Naive thymus-derived CD8-positive, alpha-beta T cell (primary cell): Measurements from ENCODE around the gene CD72. TPM values are rescaled to one million over a fixed set of nuclear protein-coding genes. Genes with fewer than 3 reads are reported as not detected.
"Not testable (repeated sequence)": the region's sequence is repeated elsewhere in the genome, so short reads cannot be mapped to it uniquely, and the experiment has no call there.

Source experiments
- ATAC-seq, 2 donors: fragments of 150-1000 bp; cut with Tn5 transposase in 1 of 2; sonication (Bioruptor Pico), chemical (Tn5 transposase) in 1 of 2; 1 replicate in 1 of 2; 2 replicates in 1 of 2; pipeline ENCODE4 v1.10.0; 2021; ENCODE audit warnings: mild to moderate bottlenecking in 2 of 2, moderate library complexity in 2 of 2
- POLR2A ChIA-PET: fragments of 350-600 bp; sonication (Branson Sonifier 250); formaldehyde crosslinking; loops from one replicate; lab custom pipeline; 2021; ENCODE audit warnings: antibody characterized with exemption; lab: Charles Lee
- DNase-seq, 10 donors: peaks; one replicate each; pipeline versions ENCODE4 v3.0.0 to v3.0.0-alpha.2; 2020 to 2022
- H3K27ac Mint-ChIP-seq, 10 donors: one replicate each; pipeline ENCODE4 v1.8.0; 2020 to 2022; ENCODE audit warnings: mild to moderate bottlenecking in 10 of 10, mixed read lengths in 10 of 10, moderate library complexity in 4 of 10, inconsistent platforms in 1 of 10
- H3K27me3 Mint-ChIP-seq, 5 donors: one replicate each; pipeline ENCODE4 v1.8.0; 2021 to 2022; ENCODE audit warnings: mixed read lengths in 5 of 5
- H3K36me3 Mint-ChIP-seq, 3 donors: one replicate each; pipeline ENCODE4 v1.8.0; 2020 to 2022; ENCODE audit warnings: mixed read lengths in 3 of 3, mild to moderate bottlenecking in 2 of 3, inconsistent platforms in 1 of 3
- H3K4me1 Mint-ChIP-seq, 4 donors: one replicate each; pipeline ENCODE4 v1.8.0; 2021 to 2022; ENCODE audit warnings: mixed read lengths in 4 of 4
- H3K4me3 Mint-ChIP-seq, 10 donors: one replicate each; pipeline ENCODE4 v1.8.0; 2020 to 2022; ENCODE audit warnings: mild to moderate bottlenecking in 10 of 10, mixed read lengths in 10 of 10, moderate library complexity in 6 of 10, inconsistent platforms in 1 of 10
- H3K9me3 Mint-ChIP-seq, 9 donors: one replicate each; pipeline ENCODE4 v1.8.0; 2020 to 2022; ENCODE audit warnings: mixed read lengths in 9 of 9, mild to moderate bottlenecking in 3 of 9, inconsistent platforms in 1 of 9, moderate library complexity in 1 of 9
- polyA plus RNA-seq, 3 donors: library from polyadenylated mRNA; unstranded; fragments of 300-500 nt; fragmentation: Illumina TruSeq; gene quantifications; one replicate each; pipeline ENCODE4 v1.2.3, GENCODE V29; 2021
- total RNA-seq, 8 experiments: library from RNA in 2 of 8; stranded (reverse) in 2 of 8; gene quantifications; one replicate each; pipeline ENCODE4 v1.2.3 and lab custom pipeline; 2021 to 2026

Gene CD72
- total and polyA plus RNA-seq, 5 experiments from 2014 or later: 0.80 to 8.0 (median 1.5) TPM

DNA sequence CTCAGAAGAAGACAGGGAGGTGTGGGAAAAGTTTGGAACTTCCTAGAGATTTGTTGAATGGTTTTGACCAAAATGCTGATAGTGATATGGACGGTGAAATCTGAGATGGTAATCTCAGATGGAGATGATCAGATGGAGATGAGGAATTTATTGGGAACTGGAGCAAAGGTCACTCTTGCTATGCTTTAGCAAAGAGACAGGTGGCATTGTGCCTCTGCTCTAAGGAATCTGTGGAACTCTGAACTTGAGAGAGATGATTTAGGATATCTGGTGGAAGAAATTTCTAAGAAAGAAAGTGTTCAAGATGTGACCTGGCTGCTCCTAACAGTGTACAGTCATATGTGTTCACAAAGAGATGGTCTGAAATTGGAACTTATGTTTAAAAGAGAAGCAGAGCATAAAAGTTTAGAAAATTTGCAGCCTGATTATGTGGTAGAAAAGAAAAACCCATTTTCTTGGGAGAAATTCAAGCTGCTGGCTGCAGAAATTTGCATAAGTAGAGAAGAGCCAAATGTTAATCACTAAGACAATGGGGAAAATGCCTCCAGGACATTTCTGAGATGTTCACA is 38.5 kb downstream of the CD72 start:
- ATAC-seq, POLR2A ChIA-PET, H3K4me1 Mint-ChIP-seq, H3K4me3 Mint-ChIP-seq, H3K27ac Mint-ChIP-seq, DNase-seq, H3K27me3 Mint-ChIP-seq: not testable (repeated sequence)
- peaks cover 13 to 35% (median 18%) of the 10 kb centered on the region in 3 donors for H3K36me3 Mint-ChIP-seq
- H3K9me3 Mint-ChIP-seq: peaks cover 0 to 25% (median 15%) of the 10 kb centered on the region in 9 donors

- H3K9me3 Mint-ChIP-seq: peaks cover 0 to 25% (median 15%) of the 10 kb centered on the region in 9 donors
- no peak overlapping the region for H3K4me3 Mint-ChIP-seq
- H3K27me3 Mint-ChIP-seq: peaks cover 0 to 5% (median 0%) of the 10 kb centered on the region in 5 donors
- POLR2A ChIA-PET: no interaction called here
- DNase-seq: no peak
- peaks cover 13 to 32% (median 18%) of the 10 kb centered on the region in 3 donors for H3K36me3 Mint-ChIP-seq
- H3K27ac Mint-ChIP-seq: no peak overlapping the region
- ATAC-seq: no peak
- peaks cover 0 to 2% (median 0%) of the 10 kb centered on the region in 4 donors for H3K4me1 Mint-ChIP-seq
These were observed 39.1 kb downstream of the CD72 start for GRCh38 chr9:35579130-35579529.

DNA sequence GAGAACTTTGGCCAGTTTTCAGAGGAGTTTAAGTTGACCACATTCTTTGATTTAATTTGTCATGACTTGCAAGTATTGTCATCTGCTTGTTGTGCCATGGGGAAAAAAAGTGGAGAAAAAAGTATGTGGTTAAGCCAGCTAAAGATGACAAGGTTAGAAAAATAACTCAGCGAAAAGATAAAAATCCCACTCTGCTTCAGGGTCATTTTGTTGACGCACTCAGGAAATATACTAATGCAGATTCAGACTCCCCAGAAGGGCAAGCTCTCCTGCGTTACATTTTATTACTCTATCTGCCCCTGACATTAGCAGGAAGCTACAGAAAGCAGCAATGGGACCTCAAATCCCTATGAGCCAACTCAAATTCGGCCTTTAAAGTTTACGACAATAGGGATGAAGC is 40.7 kb downstream of the CD72 start:
- peaks cover 0 to 2% (median 0%) of the 10 kb centered on the region in 4 donors for H3K4me1 Mint-ChIP-seq
- H3K36me3 Mint-ChIP-seq: peaks cover 11 to 32% (median 18%) of the 10 kb centered on the region in 3 donors
- POLR2A ChIA-PET: no interaction called here
- H3K27me3 Mint-ChIP-seq: peaks cover 0 to 5% (median 0%) of the 10 kb centered on the region in 5 donors
- no peak for ATAC-seq
- H3K4me3 Mint-ChIP-seq: no peak overlapping the region
- peaks cover 0 to 25% (median 15%) of the 10 kb centered on the region in 9 donors for H3K9me3 Mint-ChIP-seq
- H3K27ac Mint-ChIP-seq: no peak overlapping the region
- DNase-seq: no peak

GRCh38 chr9:35575478-35575877 is 42.7 kb downstream of the CD72 start:
- POLR2A ChIA-PET: no interaction called here
- no peak for ATAC-seq
- no peak overlapping the region for H3K27ac Mint-ChIP-seq

GRCh38 chr9:35574578-35575122 is 43.6 kb downstream of the CD72 start:
- POLR2A ChIA-PET: no interaction called here
- Mint-ChIP-seq H3K27me3 (peaks cover 0 to 3% (median 0%) of the 10 kb centered on the region in 5 donors), H3K4me1 (peaks cover 3 to 15% (median 7%) of the 10 kb centered on the region in 4 donors), H3K4me3 (no peak overlapping the region), H3K36me3 (peaks cover under 1 to 9% (median 5%) of the 10 kb centered on the region in 3 donors), H3K27ac (no peak overlapping the region), H3K9me3 (peaks cover 0 to 7% (median 4%) of the 10 kb centered on the region in 9 donors)
- ATAC-seq (no peak), DNase-seq (no peak)

More at GRCh38 chr9:35575478-35575877, 42.7 kb downstream of the CD72 start:
- peaks cover 0 to 8% (median 7%) of the 10 kb centered on the region in 4 donors for H3K4me1 Mint-ChIP-seq
- peaks cover 0 to 5% (median 0%) of the 10 kb centered on the region in 5 donors for H3K27me3 Mint-ChIP-seq
- H3K4me3 Mint-ChIP-seq: no peak overlapping the region
- peaks cover 4 to 15% (median 10%) of the 10 kb centered on the region in 3 donors for H3K36me3 Mint-ChIP-seq
- DNase-seq: no peak
- peaks cover 0 to 13% (median 10%) of the 10 kb centered on the region in 9 donors for H3K9me3 Mint-ChIP-seq

GRCh38 chr9:35570709-35571504 is 47.3 kb downstream of the CD72 start:
- Mint-ChIP-seq H3K27me3 (no peaks in the 10 kb centered on the region), H3K27ac (peak overlapping the region in 8 of 10 donors; percentile 5 to 75 (median 38)), H3K4me1 (peaks cover 6 to 22% (median 8%) of the 10 kb centered on the region in 4 donors), H3K36me3 (no peaks in the 10 kb centered on the region), H3K4me3 (no peak overlapping the region), H3K9me3 (no peaks in the 10 kb centered on the region)
- DNase-seq: no peak
- POLR2A ChIA-PET: no interaction called here
- no peak for ATAC-seq

- DNase-seq (no peak), ATAC-seq (no peak)
- Mint-ChIP-seq H3K27ac (no peak overlapping the region), H3K9me3 (no peaks in the 10 kb centered on the region), H3K4me1 (peaks cover 7 to 22% (median 8%) of the 10 kb centered on the region in 4 donors), H3K27me3 (no peaks in the 10 kb centered on the region), H3K36me3 (peaks cover 0 to 2% (median 0%) of the 10 kb centered on the region in 3 donors), H3K4me3 (no peak overlapping the region)
- POLR2A ChIA-PET: no interaction called here
These were observed 49.0 kb downstream of the CD72 start for GRCh38 chr9:35569206-35569605.

GRCh38 chr9:35568196-35568595 is 50.0 kb downstream of the CD72 start:
- POLR2A ChIA-PET: no interaction called here
- peaks cover 8 to 22% (median 9%) of the 10 kb centered on the region in 4 donors for H3K4me1 Mint-ChIP-seq
- no peaks in the 10 kb centered on the region for H3K27me3 Mint-ChIP-seq
- no peak overlapping the region for H3K27ac Mint-ChIP-seq
- DNase-seq: no peak
- no peak overlapping the region for H3K4me3 Mint-ChIP-seq
- peaks cover 0 to 2% (median 0%) of the 10 kb centered on the region in 3 donors for H3K36me3 Mint-ChIP-seq
- no peaks in the 10 kb centered on the region for H3K9me3 Mint-ChIP-seq
- no peak for ATAC-seq

GRCh38 chr9:35566417-35566816 is 51.8 kb downstream of the CD72 start:
- DNase-seq: no peak
- H3K36me3 Mint-ChIP-seq: peaks cover 0 to 4% (median 0%) of the 10 kb centered on the region in 3 donors
- H3K9me3 Mint-ChIP-seq: no peaks in the 10 kb centered on the region
- no peak for ATAC-seq
- H3K27me3 Mint-ChIP-seq: no peaks in the 10 kb centered on the region
- H3K4me1 Mint-ChIP-seq: peaks cover 8 to 22% (median 10%) of the 10 kb centered on the region in 4 donors
- POLR2A ChIA-PET: no interaction called here
- H3K27ac Mint-ChIP-seq: no peak overlapping the region
- H3K4me3 Mint-ChIP-seq: no peak overlapping the region

- Mint-ChIP-seq H3K4me3 (no peak overlapping the region), H3K9me3 (no peaks in the 10 kb centered on the region), H3K27me3 (no peaks in the 10 kb centered on the region), H3K4me1 (peaks cover 0 to 8% (median 4%) of the 10 kb centered on the region in 4 donors), H3K27ac (no peak overlapping the region), H3K36me3 (peaks cover 0 to 4% (median 0%) of the 10 kb centered on the region in 3 donors)
- ATAC-seq (no peak), DNase-seq (no peak)
- POLR2A ChIA-PET: no interaction called here
These were observed 53.6 kb downstream of the CD72 start for GRCh38 chr9:35564658-35565061.

DNA sequence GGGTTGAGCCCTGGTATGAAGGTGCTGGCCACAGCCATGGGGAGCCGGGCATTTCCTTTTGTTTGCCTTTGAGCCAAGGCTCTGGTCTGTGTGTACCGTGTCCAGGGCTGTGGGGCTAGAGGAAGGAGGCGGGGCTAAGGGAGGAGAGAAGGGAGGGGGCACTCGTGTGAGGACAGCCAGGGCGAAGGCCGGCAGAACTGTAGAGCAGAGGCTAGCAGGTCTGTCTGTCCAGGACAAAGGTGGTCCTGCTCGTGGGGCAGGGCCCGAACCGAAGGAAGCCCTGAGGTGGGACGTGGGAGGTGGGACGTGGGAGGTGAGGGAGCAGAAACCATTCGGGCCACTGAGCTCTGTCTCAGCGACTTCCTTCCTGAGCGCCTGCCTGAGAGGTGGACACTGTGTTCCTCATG is 54.4 kb downstream of the CD72 start:
- H3K4me1 Mint-ChIP-seq: peaks cover 0 to 7% (median 0%) of the 10 kb centered on the region in 4 donors
- H3K36me3 Mint-ChIP-seq: peaks cover 0 to 4% (median 0%) of the 10 kb centered on the region in 3 donors
- no peak overlapping the region for H3K4me3 Mint-ChIP-seq
- no peak for ATAC-seq
- DNase-seq: no peak
- no peaks in the 10 kb centered on the region for H3K27me3 Mint-ChIP-seq
- POLR2A ChIA-PET: no interaction called here
- no peaks in the 10 kb centered on the region for H3K9me3 Mint-ChIP-seq
- H3K27ac Mint-ChIP-seq: no peak overlapping the region

DNA sequence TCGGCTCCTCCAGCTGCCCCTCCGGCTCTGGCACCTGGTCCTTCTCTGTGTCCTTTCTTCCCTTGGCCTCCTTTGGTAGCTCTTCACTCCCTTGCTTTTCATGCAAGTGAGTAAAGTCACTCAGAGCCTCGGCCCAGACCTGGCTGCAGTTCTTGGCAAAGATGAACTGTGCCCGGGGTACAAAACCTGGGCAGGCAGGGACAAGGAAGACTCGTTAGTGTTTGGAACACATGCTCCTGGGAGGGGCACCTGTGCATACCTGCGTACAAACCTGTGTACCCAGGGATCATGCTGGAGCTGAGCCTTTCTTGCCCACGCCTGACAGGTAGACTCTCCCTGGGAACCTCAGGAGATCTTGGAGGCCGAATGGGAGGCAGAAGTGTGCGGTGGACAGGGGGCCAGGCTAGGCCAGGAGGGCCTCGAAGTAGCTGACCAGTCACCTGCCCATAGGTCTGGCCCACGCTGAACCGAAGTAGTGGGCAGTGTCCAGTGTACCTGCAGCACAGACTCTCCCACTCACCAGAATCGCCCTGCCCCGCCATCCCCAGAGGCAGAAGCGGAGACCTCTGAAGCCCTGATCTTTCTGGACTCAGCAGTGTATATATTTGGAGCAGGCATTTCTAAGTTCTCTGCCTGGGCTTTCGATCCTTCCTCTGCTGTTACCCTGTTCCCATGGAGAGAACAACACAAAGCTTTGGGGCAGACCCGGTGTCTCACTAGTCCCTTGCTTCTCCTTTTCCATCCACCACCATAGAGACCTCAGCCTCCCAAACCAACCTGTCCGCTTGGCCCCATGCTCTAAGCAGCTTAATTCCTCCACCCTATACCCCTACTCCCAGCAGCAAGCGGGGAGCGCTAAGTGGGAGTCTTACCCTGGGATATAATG is 55.1 kb downstream of the CD72 start:
- ATAC-seq (no peak), DNase-seq (no peak)
- Mint-ChIP-seq H3K36me3 (peaks cover 0 to 4% (median 0%) of the 10 kb centered on the region in 3 donors), H3K9me3 (no peaks in the 10 kb centered on the region), H3K4me3 (no peak overlapping the region), H3K4me1 (peaks cover 0 to 7% (median 0%) of the 10 kb centered on the region in 4 donors), H3K27me3 (no peaks in the 10 kb centered on the region), H3K27ac (peak overlapping the region in 1 of 10 donors; percentile 53)
- POLR2A ChIA-PET: no interaction called here
